Endothelial cell of umbilical vein (primary cell): ENCODE results near the gene TBX19.

Experiments
- CTCF ChIP-seq, 2 donors: IDR thresholded peaks; 1 replicate in 1 of 2; 2 replicates in 1 of 2; pipeline ENCODE4 v1.5.1; 2011; ENCODE audit warnings: low read length in 2 of 2, mild to moderate bottlenecking in 2 of 2, moderate library complexity in 2 of 2, control low read depth in 1 of 2, inconsistent platforms in 1 of 2, low read depth in 1 of 2; ENCODE audit not compliant: insufficient read depth in 1 of 2; ENCODE audit errors: extremely low read depth in 1 of 2
- JUN ChIP-seq: IDR thresholded peaks from 2 replicates; pipeline ENCODE4 v1.6.1; 2011; ENCODE audit warnings: borderline replicate concordance, low read depth; ENCODE audit not compliant: insufficient read length, insufficient read depth
- MAX ChIP-seq: IDR thresholded peaks from 2 replicates; pipeline ENCODE4 v1.6.1; 2011; ENCODE audit not compliant: insufficient read depth, insufficient read length
- MYC ChIP-seq: IDR thresholded peaks from one replicate; pipeline ENCODE4 v1.6.1; 2011; ENCODE audit warnings: mild to moderate bottlenecking, low read depth, low read length
- POLR2A ChIP-seq: IDR thresholded peaks from 2 replicates; pipeline ENCODE4 v1.6.1; 2012; ENCODE audit warnings: low read depth, mild to moderate bottlenecking, control low read depth, low read length
- POLR2AphosphoS5 ChIP-seq: IDR thresholded peaks from 2 replicates; pipeline ENCODE4 v1.6.1; 2012; ENCODE audit warnings: low read depth, mild to moderate bottlenecking, control low read depth, low read length, moderate library complexity; ENCODE audit not compliant: insufficient read depth

- TF ChIP-seq POLR2A: no peak
- TF ChIP-seq CTCF (IDR thresholded peaks at IDR 0.05; ENCODE audit: extremely low read depth in 1 of 2, insufficient read depth in 1 of 2, low read depth in 1 of 2, low read length in 2 of 2): no peak
- TF ChIP-seq MAX: no peak
- no peak for TF ChIP-seq MYC
- no peak for TF ChIP-seq JUN
- TF ChIP-seq POLR2AphosphoS5: no peak
Measured at GRCh38 chr1:168341483-168341975, 60.9 kb downstream of the TBX19 start.
